A549 (cell line): ENCODE measurements around the gene WDR33. TPM values are rescaled to one million over a fixed set of nuclear protein-coding genes. Genes with fewer than 3 reads are reported as not detected.

Source experiments
- ATAC-seq, 2 experiments: fragments of 200-7000 bp in 1 of 2; fragments of >200 bp in 1 of 2; cut with Nextera tagmentation in 1 of 2; cut with Tn5 transposase in 1 of 2; 3 replicates each; pipeline versions ENCODE4 v1.8.0 to v1.9.1; 2018 to 2020; ENCODE audit warnings: mild to moderate bottlenecking in 1 of 2, moderate library complexity in 1 of 2
- CTCF ChIA-PET: fragments of 300-600 bp; sonication (Branson Sonifier 250); formaldehyde crosslinking; extraction: SDS; loops from one replicate; lab custom pipeline; 2021; ENCODE audit warnings: antibody characterized with exemption, inconsistent platforms; lab: Yijun Ruan, JAX
- POLR2A ChIA-PET: fragments of 350-600 bp; formaldehyde crosslinking; extraction: SDS; loops from one replicate; lab custom pipeline; 2021; ENCODE audit warnings: antibody characterized with exemption, inconsistent platforms; lab: Yijun Ruan, JAX
- DNase-seq, 2 experiments: peaks; one replicate each; pipeline versions ENCODE4 v3.0.0 to v3.0.0-alpha.2; 2011 to 2016; ENCODE audit warnings: low read depth in 1 of 2, low spot score in 1 of 2
- FAIRE-seq: peaks from 2 replicates; lab custom pipeline; 2011; peaks lifted over from hg19 to GRCh38; lab: Jason Lieb, UNC
- H3K27ac ChIP-seq, 2 experiments: fragments of >200 bp; sonication (Bioruptor Twin); formaldehyde crosslinking; 3 replicates each; pipeline ENCODE4 v1.5.1; 2016 to 2017
- H3K4me1 ChIP-seq: fragments of >200 bp; sonication (Bioruptor Twin); formaldehyde crosslinking; 3 replicates; pipeline ENCODE4 v1.6.1; 2016
- H3K4me2 ChIP-seq: fragments of >200 bp; sonication (Bioruptor Twin); formaldehyde crosslinking; 3 replicates; pipeline ENCODE4 v1.6.1; 2016
- H3K4me3 ChIP-seq: fragments of >200 bp; sonication (Bioruptor Twin); formaldehyde crosslinking; 3 replicates; pipeline ENCODE4 v1.5.1; 2016
- H3K9me3 ChIP-seq: fragments of >200 bp; sonication (Bioruptor Twin); formaldehyde crosslinking; 3 replicates; pipeline ENCODE4 v1.6.1; 2016
- BHLHE40 ChIP-seq: IDR thresholded peaks from 2 replicates; pipeline ENCODE4 v1.6.1; 2012; ENCODE audit warnings: low read depth, low read length, inconsistent platforms
- CBX2 ChIP-seq: fragments of 200-600 bp; sonication (generic); IDR thresholded peaks from 2 replicates; pipeline ENCODE4 v1.6.1; 2016; ENCODE audit warnings: low read depth, mild to moderate bottlenecking, borderline replicate concordance
- ESRRA ChIP-seq: fragments of 150-350 bp; IDR thresholded peaks from 2 replicates; pipeline ENCODE4 v1.6.1; 2014; ENCODE audit warnings: mild to moderate bottlenecking, low read length, borderline replicate concordance
- GATA3 ChIP-seq: IDR thresholded peaks from 2 replicates; pipeline ENCODE4 v1.6.1; 2012; ENCODE audit warnings: borderline replicate concordance
- HOXB13 ChIP-seq: fragments of 250-450 bp; sonication (Bioruptor Pico); IDR thresholded peaks from 2 replicates; pipeline ENCODE4 v1.5.0; 2020; ENCODE audit warnings: low read depth, mild to moderate bottlenecking, moderate library complexity
- HOXB5 ChIP-seq: fragments of 250-450 bp; sonication (Bioruptor Pico); IDR thresholded peaks from 2 replicates; pipeline ENCODE4 v1.5.0; 2020; ENCODE audit warnings: mild to moderate bottlenecking, moderate library complexity
- MAFK ChIP-seq: fragments of 450-650 bp; IDR thresholded peaks from 2 replicates; pipeline ENCODE4 v1.6.1; 2014; ENCODE audit not compliant: partially characterized antibody
- MYC ChIP-seq: IDR thresholded peaks from 2 replicates; pipeline ENCODE4 v1.6.1; 2012; ENCODE audit warnings: mild to moderate bottlenecking, inconsistent platforms, low read length, improper control_type of control experiment, borderline replicate concordance
- NPAS2 ChIP-seq: fragments of 250-450 bp; sonication (Bioruptor Pico); IDR thresholded peaks from 2 replicates; pipeline ENCODE4 v1.8.0; 2022; ENCODE audit warnings: mild to moderate bottlenecking, moderate library complexity, borderline replicate concordance
- NR3C1 ChIP-seq: fragments of >200 bp; sonication (Bioruptor Twin); formaldehyde crosslinking; IDR thresholded peaks from 3 replicates; pipeline ENCODE4 v1.6.1; 2017
- POLR2AphosphoS2 ChIP-seq: conservative IDR thresholded peaks from 2 replicates; pipeline ENCODE4 v1.6.1; 2012; ENCODE audit warnings: low read length, improper control_type of control experiment, inconsistent platforms
- RAD21 ChIP-seq, 2 experiments: fragments of >200 bp in 1 of 2; sonication (Bioruptor Twin) in 1 of 2; formaldehyde crosslinking in 1 of 2; IDR thresholded peaks in 1 of 2; conservative IDR thresholded peaks in 1 of 2; 2 replicates in 1 of 2; 3 replicates in 1 of 2; pipeline ENCODE4 v1.6.1; 2012 to 2018; ENCODE audit warnings: inconsistent platforms in 1 of 2
- RCOR1 ChIP-seq: fragments of 150-350 bp; IDR thresholded peaks from 2 replicates; pipeline ENCODE4 v1.6.1; 2014; ENCODE audit warnings: antibody characterized with exemption, low read length, low read depth
- RNF2 ChIP-seq: fragments of 200-600 bp; sonication (generic); IDR thresholded peaks from 2 replicates; pipeline ENCODE4 v1.6.1; 2016; ENCODE audit warnings: low read depth, mild to moderate bottlenecking, antibody characterized with exemption, moderate library complexity, borderline replicate concordance
- SMC3 ChIP-seq: fragments of >200 bp; sonication (Bioruptor Twin); formaldehyde crosslinking; IDR thresholded peaks from 3 replicates; pipeline ENCODE4 v1.6.1; 2018; ENCODE audit warnings: inconsistent platforms
- SREBF2 ChIP-seq: fragments of 450-650 bp; IDR thresholded peaks from 2 replicates; pipeline ENCODE4 v1.6.1; 2014; ENCODE audit warnings: mild to moderate bottlenecking, moderate library complexity
- TFCP2L1 ChIP-seq: fragments of 250-450 bp; sonication (Bioruptor Pico); IDR thresholded peaks from 2 replicates; pipeline ENCODE4 v1.5.0; 2021; ENCODE audit warnings: mild to moderate bottlenecking
- TP53 ChIP-seq: fragments of 250-450 bp; sonication (Bioruptor Pico); IDR thresholded peaks from 2 replicates; pipeline ENCODE4 v1.5.0; 2021; ENCODE audit warnings: mild to moderate bottlenecking, moderate library complexity
- ZFP36 ChIP-seq: fragments of 450-650 bp; IDR thresholded peaks from 2 replicates; pipeline ENCODE4 v1.6.1; 2014; ENCODE audit warnings: borderline replicate concordance; ENCODE audit not compliant: partially characterized antibody
- ZNF302 ChIP-seq: fragments of 250-450 bp; sonication (Bioruptor Pico); IDR thresholded peaks from 2 replicates; pipeline ENCODE4 v1.9.0; 2021; ENCODE audit warnings: inconsistent platforms, mild to moderate bottlenecking, moderate library complexity
- WGBS: methylation state at CpG from one replicate; pipeline ENCODE4 v1.1.6; 2017; ENCODE audit errors: missing lambda C conversion rate; 5-methylcytosine and 5-hydroxymethylcytosine counted together
- polyA plus RNA-seq, 4 experiments: library from polyadenylated mRNA; depleted of rRNA in 3 of 4; stranded (reverse); fragments of >200 nt; fragmentation: RNase III in 1 of 4; extraction: RNeasy Plus Mini Kit Qiagen cat#74134 plus additional on column Dnase treatment in 1 of 4; gene quantifications; 2 replicates in 3 of 4; 3 replicates in 1 of 4; pipeline ENCODE4 v1.2.3, GENCODE V29; 2011 to 2017
- TF ChIP-seq, protein P1 (sequence below): fragments of 150-350 bp; IDR thresholded peaks from 2 replicates; pipeline ENCODE4 v1.6.1; 2014; ENCODE audit warnings: low read depth, mild to moderate bottlenecking, low read length
- TF ChIP-seq, protein P2 (sequence below): fragments of >200 bp; sonication (Bioruptor Twin); formaldehyde crosslinking; IDR thresholded peaks from 3 replicates; pipeline ENCODE4 v1.5.1; 2016
- TF ChIP-seq, protein P3 (sequence below): IDR thresholded peaks from 2 replicates; pipeline ENCODE4 v1.6.1; 2012; ENCODE audit warnings: low read depth, borderline replicate concordance

Gene WDR33
- polyA plus RNA-seq, 2 of the 4 experiments (the other 2 are of a cell fraction): 21.3 to 67.1 TPM

DNA sequence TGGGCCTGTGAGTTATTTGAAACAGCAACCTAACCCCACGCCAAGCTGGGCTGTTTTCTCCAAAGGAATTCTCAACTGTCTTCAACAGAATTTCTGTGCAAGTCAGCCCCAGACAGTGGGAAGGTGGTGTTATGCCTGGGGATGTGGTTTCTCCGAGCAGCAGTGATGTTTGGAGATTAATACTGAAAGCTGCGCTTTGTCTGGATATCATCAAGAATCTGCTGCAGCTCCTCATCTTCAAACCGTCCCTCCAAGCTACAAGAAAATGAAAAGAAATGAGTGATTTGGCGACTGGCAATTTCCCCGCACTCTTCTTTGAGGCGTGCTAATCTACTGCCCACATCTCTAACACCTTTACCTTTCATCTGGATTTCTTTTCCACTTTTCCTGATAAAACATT lies 37.0 kb upstream of the WDR33 start:
- WGBS: 97% methylated on average over 7 of the region's 7 CpGs
- CTCF ChIA-PET: no interaction called here
- FAIRE-seq: no peak
- Histone ChIP-seq H3K27ac (no peak overlapping the region), H3K4me1 (no peaks in the 10 kb centered on the region), H3K9me3 (no peaks in the 10 kb centered on the region), H3K4me3 (no peak overlapping the region), H3K4me2 (no peak overlapping the region)
- DNase-seq: no peak
- no peak for ATAC-seq
- TF ChIP-seq SMC3 (no peak), MYC (no peak), TP53 (CRISPR knock-in tag) (no peak), BHLHE40 (no peak), NR3C1 (no peak), HOXB13 (CRISPR knock-in tag) (no peak), ZFP36 (no peak), ZNF302 (CRISPR knock-in tag) (no peak), TFCP2L1 (CRISPR knock-in tag) (no peak), RCOR1 (no peak), CBX2 (no peak)
- TF ChIP-seq, protein P1, sequence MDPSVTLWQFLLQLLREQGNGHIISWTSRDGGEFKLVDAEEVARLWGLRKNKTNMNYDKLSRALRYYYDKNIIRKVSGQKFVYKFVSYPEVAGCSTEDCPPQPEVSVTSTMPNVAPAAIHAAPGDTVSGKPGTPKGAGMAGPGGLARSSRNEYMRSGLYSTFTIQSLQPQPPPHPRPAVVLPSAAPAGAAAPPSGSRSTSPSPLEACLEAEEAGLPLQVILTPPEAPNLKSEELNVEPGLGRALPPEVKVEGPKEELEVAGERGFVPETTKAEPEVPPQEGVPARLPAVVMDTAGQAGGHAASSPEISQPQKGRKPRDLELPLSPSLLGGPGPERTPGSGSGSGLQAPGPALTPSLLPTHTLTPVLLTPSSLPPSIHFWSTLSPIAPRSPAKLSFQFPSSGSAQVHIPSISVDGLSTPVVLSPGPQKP: no peak
- TF ChIP-seq, protein P2, sequence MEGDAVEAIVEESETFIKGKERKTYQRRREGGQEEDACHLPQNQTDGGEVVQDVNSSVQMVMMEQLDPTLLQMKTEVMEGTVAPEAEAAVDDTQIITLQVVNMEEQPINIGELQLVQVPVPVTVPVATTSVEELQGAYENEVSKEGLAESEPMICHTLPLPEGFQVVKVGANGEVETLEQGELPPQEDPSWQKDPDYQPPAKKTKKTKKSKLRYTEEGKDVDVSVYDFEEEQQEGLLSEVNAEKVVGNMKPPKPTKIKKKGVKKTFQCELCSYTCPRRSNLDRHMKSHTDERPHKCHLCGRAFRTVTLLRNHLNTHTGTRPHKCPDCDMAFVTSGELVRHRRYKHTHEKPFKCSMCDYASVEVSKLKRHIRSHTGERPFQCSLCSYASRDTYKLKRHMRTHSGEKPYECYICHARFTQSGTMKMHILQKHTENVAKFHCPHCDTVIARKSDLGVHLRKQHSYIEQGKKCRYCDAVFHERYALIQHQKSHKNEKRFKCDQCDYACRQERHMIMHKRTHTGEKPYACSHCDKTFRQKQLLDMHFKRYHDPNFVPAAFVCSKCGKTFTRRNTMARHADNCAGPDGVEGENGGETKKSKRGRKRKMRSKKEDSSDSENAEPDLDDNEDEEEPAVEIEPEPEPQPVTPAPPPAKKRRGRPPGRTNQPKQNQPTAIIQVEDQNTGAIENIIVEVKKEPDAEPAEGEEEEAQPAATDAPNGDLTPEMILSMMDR: no peak
- POLR2A ChIA-PET: no interaction called here

DNA sequence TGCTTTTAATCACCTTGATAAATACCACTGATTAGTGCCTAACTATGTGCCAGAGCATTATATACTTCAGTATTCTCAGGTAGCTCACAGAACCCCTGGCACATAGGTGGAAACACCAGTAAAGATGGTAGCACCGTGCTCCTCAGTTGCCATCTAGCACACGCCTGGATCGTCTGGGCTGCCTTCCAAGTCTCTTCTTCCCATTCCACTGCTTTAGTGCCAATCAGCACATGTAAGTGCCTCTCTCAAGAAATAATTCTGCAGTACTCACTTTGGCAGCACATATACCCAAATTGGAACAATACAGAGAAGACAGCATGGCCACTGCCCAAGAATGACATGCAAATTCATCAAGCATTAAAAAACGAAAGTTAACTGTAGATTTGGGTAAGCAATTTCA lies 34.0 kb upstream of the WDR33 start:
- DNase-seq: no peak
- FAIRE-seq: no peak
- H3K4me3 ChIP-seq: no peak overlapping the region
- no peak for ATAC-seq
- no peak overlapping the region for H3K27ac ChIP-seq
- CTCF ChIA-PET: no interaction called here
- no peaks in the 10 kb centered on the region for H3K9me3 ChIP-seq
- WGBS: 87% methylated on average over 4 of the region's 4 CpGs
- POLR2A ChIA-PET: no interaction called here
- no peaks in the 10 kb centered on the region for H3K4me1 ChIP-seq
- H3K4me2 ChIP-seq: no peak overlapping the region
- no peak for TF ChIP-seq GATA3
- TF ChIP-seq RNF2: no peak
- no peak for TF ChIP-seq RCOR1
- TF ChIP-seq HOXB5 (CRISPR knock-in tag): no peak
- no peak for TF ChIP-seq ESRRA
- TF ChIP-seq MAFK: no peak
- TF ChIP-seq POLR2AphosphoS2: no peak
- no peak for TF ChIP-seq RAD21 (conservative IDR thresholded peaks at IDR 0.05 in 1 of 2, IDR thresholded peaks at IDR 0.05 in 1 of 2)
- TF ChIP-seq, protein P2: no peak
- TF ChIP-seq SMC3: no peak
- TF ChIP-seq NPAS2 (CRISPR knock-in tag): no peak
- TF ChIP-seq, protein P3, sequence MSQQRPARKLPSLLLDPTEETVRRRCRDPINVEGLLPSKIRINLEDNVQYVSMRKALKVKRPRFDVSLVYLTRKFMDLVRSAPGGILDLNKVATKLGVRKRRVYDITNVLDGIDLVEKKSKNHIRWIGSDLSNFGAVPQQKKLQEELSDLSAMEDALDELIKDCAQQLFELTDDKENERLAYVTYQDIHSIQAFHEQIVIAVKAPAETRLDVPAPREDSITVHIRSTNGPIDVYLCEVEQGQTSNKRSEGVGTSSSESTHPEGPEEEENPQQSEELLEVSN: no peak
- TF ChIP-seq SREBF2: no peak
